Esophagus mucosa (tissue), 1 donor: ENCODE results near the gene SLC8A3. TPM values are rescaled to one million over a fixed set of nuclear protein-coding genes. Genes with fewer than 3 reads are reported as not detected.

ENCODE experiments used
- ATAC-seq: fragments of 200-7000 bp; cut with Tn5 transposase; one replicate; pipeline ENCODE4 v1.9.1; 2020
- total RNA-seq: library from RNA; stranded (reverse); gene quantifications from one replicate; pipeline ENCODE4 v1.2.4, GENCODE V29; 2023
- donor health status: DM: yes; HTN: yes; CAD: no.

Gene SLC8A3
- total RNA-seq, 1 donor from 2014 or later, result 0.08 TPM

DNA sequence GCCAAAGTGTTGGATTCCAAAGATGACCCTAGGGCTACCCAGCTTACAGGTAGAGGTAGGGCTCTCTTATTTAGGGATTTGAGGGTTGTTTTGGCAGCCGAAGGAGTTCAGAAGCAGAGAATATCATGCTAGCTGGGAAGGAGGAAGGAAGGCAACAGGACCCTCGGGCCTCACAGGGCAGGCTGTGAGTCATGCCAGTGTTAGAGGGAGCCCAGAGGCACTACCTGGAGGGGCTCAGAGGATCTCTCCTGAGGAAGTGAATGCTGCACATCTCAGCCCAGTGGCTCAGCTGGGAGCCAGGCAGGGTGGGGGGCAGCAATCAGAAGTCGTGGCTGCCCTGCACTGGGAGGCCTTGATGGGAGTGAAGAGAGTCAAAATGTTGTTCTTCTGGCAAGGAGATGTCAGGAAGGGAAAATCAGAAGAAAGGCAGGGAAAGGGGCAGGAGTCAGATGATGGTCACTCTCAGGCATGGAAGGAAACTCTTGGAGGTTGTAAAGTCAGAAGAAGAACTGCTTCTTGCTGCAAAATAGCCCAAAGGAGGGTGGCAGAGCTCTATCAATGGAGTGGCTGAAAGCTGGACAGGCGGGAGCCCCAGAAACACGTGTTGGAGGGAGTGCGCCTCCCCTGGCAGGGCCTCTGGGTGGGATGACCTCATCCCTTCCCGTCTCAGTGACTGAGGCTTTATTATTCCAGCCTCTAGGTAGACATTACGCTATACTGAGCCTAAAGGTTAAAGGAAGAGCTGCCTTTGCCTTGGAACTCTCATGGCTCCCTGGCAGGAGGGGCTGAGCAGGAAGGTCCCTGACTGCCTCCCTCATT lies 168.2 kb downstream of the SLC8A3 start:
- ATAC-seq, result no peak

DNA sequence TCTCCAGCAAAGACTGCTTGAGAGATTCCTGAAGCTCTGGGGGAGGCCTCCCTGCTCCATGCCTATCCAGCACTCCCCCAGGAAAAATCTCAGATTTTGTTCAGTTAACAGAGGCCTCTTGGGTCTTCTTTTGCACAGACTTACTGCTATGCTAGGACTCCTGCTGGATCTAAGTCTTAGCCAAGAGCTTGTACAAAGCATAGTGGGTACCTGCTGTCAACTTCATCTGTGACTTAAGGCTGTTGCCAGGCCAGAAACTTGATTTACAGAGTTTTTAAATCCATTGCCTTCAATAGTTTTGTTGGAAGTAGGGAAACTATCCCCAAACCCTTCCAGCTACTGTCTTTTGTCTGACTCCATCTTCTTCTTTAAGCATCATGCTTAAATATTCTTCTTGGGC lies 169.1 kb downstream of the SLC8A3 start:
- no peak for ATAC-seq

GRCh38 chr14:70018713-70019211 lies 170.0 kb downstream of the SLC8A3 start:
- ATAC-seq, result peak; percentile 61

GRCh38 chr14:70018230-70018629 lies 170.5 kb downstream of the SLC8A3 start:
- ATAC-seq, result no peak

- no peak for ATAC-seq
Observed at GRCh38 chr14:70014406-70015095, 174.2 kb downstream of the SLC8A3 start.

DNA sequence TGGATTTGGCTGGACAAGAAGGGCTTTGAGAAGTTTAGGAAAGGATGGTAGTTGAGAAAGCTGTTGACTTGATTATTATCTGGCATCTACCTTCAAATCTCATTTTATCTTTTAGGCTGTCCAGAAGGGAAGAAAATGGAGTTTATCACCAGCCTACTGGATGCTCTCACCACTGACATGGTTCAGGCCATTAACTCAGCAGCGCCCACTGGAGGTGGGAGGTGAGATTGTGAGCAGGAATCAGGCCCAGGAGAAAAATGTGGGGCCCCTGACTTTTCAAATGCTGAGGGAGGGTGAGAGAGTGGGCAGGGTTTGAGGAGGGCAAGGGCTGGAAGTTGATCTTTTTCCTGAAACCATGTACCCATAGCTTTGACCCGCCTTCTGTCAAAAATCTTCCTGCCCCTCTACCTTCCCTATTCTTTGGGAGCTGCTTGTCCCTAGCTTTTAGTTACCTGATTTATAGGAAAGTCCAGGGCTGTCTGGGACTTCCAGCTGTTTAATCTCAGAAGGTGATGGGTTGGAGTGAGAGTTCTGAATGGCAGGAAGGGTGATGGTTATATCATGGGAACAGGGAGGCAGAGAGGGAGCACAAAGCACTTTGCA lies 175.4 kb downstream of the SLC8A3 start:
- ATAC-seq, result no peak

DNA sequence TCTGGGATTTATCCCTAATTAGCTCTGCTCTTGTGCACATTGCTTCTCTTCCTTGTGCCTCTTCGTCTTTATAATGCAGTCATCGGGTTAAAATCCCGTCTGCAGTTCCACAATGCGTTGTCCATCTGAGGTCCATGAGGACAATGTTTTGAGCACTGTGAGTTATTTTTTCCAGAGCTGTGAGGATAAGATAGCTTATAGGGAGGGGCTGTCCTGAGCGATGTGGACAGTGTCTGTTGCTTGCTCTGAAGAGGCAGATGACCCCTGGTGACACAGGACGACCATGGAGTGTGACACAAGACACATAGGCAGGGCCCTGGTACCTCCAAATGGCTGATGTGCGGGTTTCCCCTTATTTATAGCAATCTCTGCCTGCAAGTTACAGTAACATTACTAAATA lies 177.0 kb downstream of the SLC8A3 start:
- ATAC-seq, result no peak

DNA sequence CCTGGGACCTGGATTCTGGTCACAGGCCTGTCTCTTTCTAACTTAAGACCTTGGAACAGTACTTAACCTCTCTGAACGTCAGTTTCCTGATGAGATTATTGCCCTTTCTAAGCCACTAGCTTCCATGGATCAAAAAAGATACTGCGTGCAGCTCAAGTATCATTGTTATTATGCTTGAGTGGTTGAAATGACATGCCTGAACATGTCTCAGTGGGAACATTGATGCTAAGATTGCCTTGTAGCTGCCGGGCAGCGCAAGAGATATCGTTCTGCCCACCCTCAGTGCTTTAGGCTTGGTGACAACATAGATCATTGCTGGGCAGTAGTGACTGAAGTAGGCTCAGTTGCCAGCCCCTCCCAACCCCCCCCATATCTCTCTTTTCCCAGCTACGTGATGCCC lies 177.7 kb downstream of the SLC8A3 start:
- ATAC-seq, result no peak

DNA sequence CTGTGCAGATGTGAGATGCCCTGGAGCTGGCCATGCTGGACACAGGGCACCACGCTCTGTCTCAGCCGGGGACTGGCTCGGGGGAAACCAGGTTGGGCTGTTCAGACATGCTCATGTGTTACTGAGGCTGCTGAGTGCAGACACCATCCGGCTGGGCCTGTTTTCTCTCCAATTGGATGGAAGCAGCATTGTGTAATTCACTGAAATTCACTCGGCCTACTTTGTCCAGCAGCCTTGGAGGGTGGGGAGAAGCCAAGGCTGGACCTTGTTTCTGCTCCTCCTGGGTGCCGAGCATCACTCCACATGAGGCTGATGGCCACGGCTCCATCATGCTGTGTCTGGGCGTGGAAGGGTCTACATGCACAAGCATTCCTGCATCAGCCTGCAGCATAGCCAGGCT lies 178.8 kb downstream of the SLC8A3 start:
- peak; percentile 79 for ATAC-seq

DNA sequence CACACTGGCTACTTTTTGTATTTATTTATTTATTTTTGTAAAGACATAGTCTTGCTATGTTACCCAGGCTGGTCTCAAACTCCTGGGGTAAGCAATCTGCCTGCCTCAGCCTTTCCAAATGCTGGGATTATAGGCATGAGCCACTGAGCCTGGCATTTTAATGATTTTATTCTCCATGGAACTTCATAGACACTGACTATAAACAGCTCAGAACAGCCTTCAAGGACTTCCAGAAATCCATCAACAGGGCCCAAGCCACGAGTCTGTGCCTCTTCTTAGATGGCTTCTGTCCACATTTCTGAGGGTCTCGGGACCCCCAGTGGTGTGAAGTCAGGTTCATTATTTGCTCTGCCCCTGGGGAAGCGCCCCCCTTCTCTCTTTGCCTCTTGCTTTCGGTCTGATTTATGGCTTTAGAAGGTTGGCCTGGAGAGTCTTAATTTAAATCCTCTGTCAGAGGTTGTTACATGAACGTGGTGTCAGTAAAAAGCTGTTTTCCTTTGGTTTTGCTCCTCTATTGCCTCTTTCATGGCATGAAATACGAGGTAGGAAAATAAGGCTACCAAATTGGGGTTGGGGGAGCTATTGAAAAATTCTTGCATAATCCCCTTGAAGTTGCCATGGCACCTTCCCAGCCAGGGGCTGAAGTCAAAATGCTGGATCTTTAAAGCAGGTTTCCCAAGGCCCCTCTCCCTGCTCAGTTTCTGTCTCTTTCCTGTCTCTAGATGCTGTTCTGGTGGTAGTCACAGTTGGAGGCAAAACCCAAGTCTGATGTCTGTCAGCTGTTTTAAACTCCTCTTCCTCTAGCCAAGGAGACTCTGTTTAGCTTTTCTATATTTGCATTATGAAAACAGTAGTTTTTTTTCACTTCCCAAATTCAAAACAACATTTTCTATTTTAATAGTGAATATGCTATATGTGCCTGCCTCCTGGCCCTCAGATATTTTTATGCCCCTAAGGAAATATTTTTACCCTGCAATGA lies 180.2 kb downstream of the SLC8A3 start:
- ATAC-seq, result no peak

DNA sequence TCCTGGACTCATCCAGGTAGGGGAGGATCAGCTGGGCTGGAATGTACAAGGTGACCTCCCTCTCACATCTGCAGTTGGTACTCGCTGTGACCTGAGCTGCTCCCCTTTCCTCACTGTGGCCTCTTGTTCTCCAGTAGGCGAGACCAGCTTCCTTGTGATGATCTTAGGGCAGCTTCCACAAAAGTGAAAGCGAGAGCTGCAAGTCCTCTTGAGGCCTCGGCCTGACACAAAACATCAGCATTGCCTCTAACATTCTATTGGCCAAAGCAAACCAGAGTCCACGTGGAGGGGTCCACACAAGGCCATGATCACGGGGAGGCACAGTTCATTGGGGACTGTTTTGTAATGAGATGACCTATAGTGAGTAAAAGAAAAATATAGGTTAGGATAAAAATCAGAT lies 182.1 kb downstream of the SLC8A3 start:
- ATAC-seq, result no peak

- ATAC-seq, result no peak
Observed at GRCh38 chr14:70005281-70005805, 183.4 kb downstream of the SLC8A3 start.

DNA sequence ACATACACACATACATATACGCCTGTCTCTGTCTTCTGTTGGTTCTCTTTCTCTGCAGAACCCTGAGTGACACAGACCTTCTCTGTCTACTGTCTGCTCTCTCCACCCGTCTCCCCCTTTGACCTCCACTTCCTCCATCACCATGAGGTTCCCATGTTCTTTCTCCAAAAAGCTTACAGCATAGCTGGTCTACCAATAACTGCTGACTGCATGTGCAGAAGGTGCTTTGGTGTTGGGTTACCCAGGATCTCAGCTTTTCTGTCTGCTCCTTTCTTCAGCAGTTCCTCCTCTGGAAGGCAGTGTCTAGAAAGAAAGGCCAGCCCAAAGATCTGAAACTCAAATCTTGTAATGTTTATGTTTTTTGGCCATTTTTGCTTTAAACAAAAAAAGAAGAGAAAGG lies 184.0 kb downstream of the SLC8A3 start:
- ATAC-seq, result no peak

GRCh38 chr14:70002589-70003346 lies 186.0 kb downstream of the SLC8A3 start:
- no peak for ATAC-seq

DNA sequence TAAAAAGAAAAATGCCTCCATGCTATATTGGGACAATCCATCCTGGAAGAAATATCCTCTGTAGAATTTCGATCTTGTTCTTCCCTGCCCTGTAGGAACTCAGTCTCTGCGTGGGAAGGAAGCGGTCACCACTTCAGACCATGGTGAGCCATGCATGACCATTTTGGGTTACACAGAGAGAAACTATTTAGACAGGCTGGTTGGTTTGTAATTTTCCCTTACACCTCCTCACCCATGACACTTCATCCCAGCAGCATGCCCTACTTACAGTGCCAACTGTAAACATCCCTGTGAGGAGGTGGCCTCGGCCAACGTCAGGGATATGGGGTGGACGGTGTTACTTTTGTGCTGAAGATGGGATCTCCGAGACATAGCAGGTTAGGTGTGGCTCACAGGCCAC lies 188.2 kb downstream of the SLC8A3 start:
- no peak for ATAC-seq

- peak; percentile 50 for ATAC-seq
Observed at GRCh38 chr14:69999261-69999674, 189.5 kb downstream of the SLC8A3 start.

- no peak for ATAC-seq
Observed at GRCh38 chr14:69997849-69998248, 190.9 kb downstream of the SLC8A3 start.

- peak; percentile 86 for ATAC-seq
Observed at GRCh38 chr14:69996216-69996615, 192.5 kb downstream of the SLC8A3 start.
